Astrocyte of the spinal cord (primary cell): ENCODE results near the gene SMAD7.
A peak's percentile ranks its signal among the peaks of the same experiment; 100 is the strongest.

Experiments used
- DNase-seq: peaks from one replicate; pipeline ENCODE4 v3.0.0; 2011; ENCODE audit warnings: low read depth, low spot score
- H3K4me3 ChIP-seq: 2 replicates; pipeline ENCODE4 v1.5.1; 2011; ENCODE audit warnings: low read depth, mild to moderate bottlenecking, low read length, moderate library complexity
- CTCF ChIP-seq: IDR thresholded peaks from 2 replicates; pipeline ENCODE4 v1.5.1; 2012; ENCODE audit warnings: low read depth, mild to moderate bottlenecking, low read length, inconsistent platforms
- in situ Hi-C: cut with HindIII; loops from 2 replicates; pipeline ENCODE4 v1.10.0; 2017; ENCODE audit warnings: low sequenced_read_pairs

The SMAD7 gene

GRCh38 chr18:48937869-48938750, 12.7 kb downstream of the SMAD7 start:
- TF ChIP-seq CTCF, result no peak
- no peak overlapping the region for H3K4me3 ChIP-seq
- in situ Hi-C loops, result no loop called here
- DNase-seq, result no peak

GRCh38 chr18:48935433-48935774, 15.4 kb downstream of the SMAD7 start:
- no peak overlapping the region for H3K4me3 ChIP-seq
- in situ Hi-C loops, result no loop called here
- no peak for DNase-seq
- TF ChIP-seq CTCF, result no peak

- TF ChIP-seq CTCF, result no peak
- in situ Hi-C loops, result no loop called here
- no peak overlapping the region for H3K4me3 ChIP-seq
- DNase-seq, result no peak
These were observed 15.9 kb downstream of the SMAD7 start for GRCh38 chr18:48934723-48935432.

GRCh38 chr18:48934415-48934722, 16.4 kb downstream of the SMAD7 start:
- TF ChIP-seq CTCF, result no peak
- DNase-seq, result no peak
- in situ Hi-C loops, result no loop called here
- H3K4me3 ChIP-seq, result no peak overlapping the region

- no peak for TF ChIP-seq CTCF
- no peak for DNase-seq
- no peak overlapping the region for H3K4me3 ChIP-seq
- in situ Hi-C loops, result no loop called here
These were observed 17.0 kb downstream of the SMAD7 start for GRCh38 chr18:48933578-48934414.

GRCh38 chr18:48932822-48933510, 17.8 kb downstream of the SMAD7 start:
- H3K4me3 ChIP-seq, result no peak overlapping the region
- in situ Hi-C loops, result no loop called here
- peak; percentile 59 for DNase-seq
- no peak for TF ChIP-seq CTCF
